Measurements from ENCODE around the gene PCDHGA1. TPM values are rescaled to one million over a fixed set of nuclear protein-coding genes. Genes with fewer than 3 reads are reported as not detected.

Gene PCDHGA1
- polyA plus RNA-seq, 1 experiment = 2.2 TPM

- CTCF ChIA-PET = interaction anchor here (0.7 to 2.0 kb wide), 6 partner anchors 34 to 204 kb away, joined by 3 to 11 read pairs (median 4); partner anchors contain the start of gene PCDHGA1
- Histone ChIP-seq H3K27ac (ENCODE audit: low read depth, low read length) (no peak within 1 kb of the TSS), H3K27me3 (ENCODE audit: control insufficient read depth, insufficient read depth, low read length) (peaks cover 32% of the 10 kb centered on the region), H3K9me3 (ENCODE audit: control insufficient read depth, insufficient read depth, low read length) (peaks cover 59% of the 10 kb centered on the region), H3K4me3 (ENCODE audit: low read depth, low read length) (peak within 1 kb of the TSS; percentile 10; the same call in 1 of the 2 replicates)
- POLR2A ChIA-PET = no interaction called here
- DNase-seq (ENCODE audit: low read depth, low spot score) = no peak
- TF ChIP-seq, protein P1, sequence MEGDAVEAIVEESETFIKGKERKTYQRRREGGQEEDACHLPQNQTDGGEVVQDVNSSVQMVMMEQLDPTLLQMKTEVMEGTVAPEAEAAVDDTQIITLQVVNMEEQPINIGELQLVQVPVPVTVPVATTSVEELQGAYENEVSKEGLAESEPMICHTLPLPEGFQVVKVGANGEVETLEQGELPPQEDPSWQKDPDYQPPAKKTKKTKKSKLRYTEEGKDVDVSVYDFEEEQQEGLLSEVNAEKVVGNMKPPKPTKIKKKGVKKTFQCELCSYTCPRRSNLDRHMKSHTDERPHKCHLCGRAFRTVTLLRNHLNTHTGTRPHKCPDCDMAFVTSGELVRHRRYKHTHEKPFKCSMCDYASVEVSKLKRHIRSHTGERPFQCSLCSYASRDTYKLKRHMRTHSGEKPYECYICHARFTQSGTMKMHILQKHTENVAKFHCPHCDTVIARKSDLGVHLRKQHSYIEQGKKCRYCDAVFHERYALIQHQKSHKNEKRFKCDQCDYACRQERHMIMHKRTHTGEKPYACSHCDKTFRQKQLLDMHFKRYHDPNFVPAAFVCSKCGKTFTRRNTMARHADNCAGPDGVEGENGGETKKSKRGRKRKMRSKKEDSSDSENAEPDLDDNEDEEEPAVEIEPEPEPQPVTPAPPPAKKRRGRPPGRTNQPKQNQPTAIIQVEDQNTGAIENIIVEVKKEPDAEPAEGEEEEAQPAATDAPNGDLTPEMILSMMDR (IDR thresholded peaks at IDR 0.05; ENCODE audit: low read depth, low read length) = peak; percentile 10; the same call in 1 of the 2 replicates
Measured at GRCh38 chr5:141363952-141364660, 33.8 kb downstream of the PCDHGA1 start, which contains the start of gene PCDHGA5. Gene PCDHGA5, plus strand, starts transcription at chr5:141364162. Its CDS starts 169 bp downstream, at chr5:141364331.

- H3K4me3 ChIP-seq (ENCODE audit: low read depth, low read length) = no peak overlapping the region
- DNase-seq (ENCODE audit: low read depth, low spot score) = no peak
- POLR2A ChIA-PET = no interaction called here
- TF ChIP-seq, protein P1 (IDR thresholded peaks at IDR 0.05; ENCODE audit: low read depth, low read length) = no peak
- peaks cover 57% of the 10 kb centered on the region for H3K9me3 ChIP-seq (ENCODE audit: control insufficient read depth, insufficient read depth, low read length)
- CTCF ChIA-PET = interaction anchor here (1.0 kb wide), 1 partner anchor 201 kb away, joined by 3 read pairs; no protein-coding TSS in a partner anchor
- H3K27me3 ChIP-seq (ENCODE audit: control insufficient read depth, insufficient read depth, low read length) = peaks cover 29% of the 10 kb centered on the region
- H3K27ac ChIP-seq (ENCODE audit: low read depth, low read length) = no peak overlapping the region
Measured at GRCh38 chr5:141366016-141366896, 35.9 kb downstream of the PCDHGA1 start.

- DNase-seq (ENCODE audit: low read depth, low spot score) = no peak
- no peak within 1 kb of the TSS for H3K27ac ChIP-seq (ENCODE audit: low read depth, low read length)
- CTCF ChIA-PET = interaction anchor here (0.5 to 3.8 kb wide), 32 partner anchors 9 to 228 kb away, joined by 3 to 105 read pairs (median 4); partner anchors contain the start of genes PCDHB14, PCDHGA1, PCDHGA10 and PCDHGA11
Measured at GRCh38 chr5:141369994-141370848, 39.9 kb downstream of the PCDHGA1 start, which contains the start of gene PCDHGB3. Gene PCDHGB3, plus strand, starts transcription at chr5:141370242. Its CDS starts 153 bp downstream, at chr5:141370395.

More at GRCh38 chr5:141369994-141370848, 39.9 kb downstream of the PCDHGA1 start, which contains the start of gene PCDHGB3:
- POLR2A ChIA-PET = interaction anchor here (0.7 to 1.2 kb wide), 3 partner anchors 10 to 194 kb away, joined by 3 to 4 read pairs (median 3); no protein-coding TSS in a partner anchor
- H3K27me3 ChIP-seq (ENCODE audit: control insufficient read depth, insufficient read depth, low read length) = peaks cover 16% of the 10 kb centered on the region
- peaks cover 65% of the 10 kb centered on the region for H3K9me3 ChIP-seq (ENCODE audit: control insufficient read depth, insufficient read depth, low read length)
- TF ChIP-seq, protein P1 (IDR thresholded peaks at IDR 0.05; ENCODE audit: low read depth, low read length) = peak; percentile 48
- peak within 1 kb of the TSS; percentile 47 for H3K4me3 ChIP-seq (ENCODE audit: low read depth, low read length)

Measured in AG04450 (cell line).